Measurements from ENCODE around the gene LGALS9C. TPM values are rescaled to one million over a fixed set of nuclear protein-coding genes. Genes with fewer than 3 reads are reported as not detected.
A peak's percentile ranks its signal among the peaks of the same experiment; 100 is the strongest.
"Not testable (repeated sequence)": the region's sequence is repeated elsewhere in the genome, so short reads cannot be mapped to it uniquely, and the experiment has no call there.

LGALS9C gene
- total RNA-seq, 1 donor from 2014 or later, result not detected

- intact Hi-C loops (cut with DNase I); DNase-seq; H3K27ac ChIP-seq; H3K27me3 ChIP-seq; H3K4me1 ChIP-seq; H3K4me3 ChIP-seq; ATAC-seq; H3K9me3 ChIP-seq; H3K36me3 ChIP-seq: not testable (repeated sequence)
Measured at GRCh38 chr17:18526168-18526800, 49.7 kb downstream of the LGALS9C start.

- ATAC-seq; H3K27ac ChIP-seq; H3K9me3 ChIP-seq; H3K4me1 ChIP-seq; DNase-seq; H3K27me3 ChIP-seq; H3K36me3 ChIP-seq; intact Hi-C loops (cut with DNase I); H3K4me3 ChIP-seq: not testable (repeated sequence)
Measured at GRCh38 chr17:18527354-18527753, 50.8 kb downstream of the LGALS9C start.

DNA sequence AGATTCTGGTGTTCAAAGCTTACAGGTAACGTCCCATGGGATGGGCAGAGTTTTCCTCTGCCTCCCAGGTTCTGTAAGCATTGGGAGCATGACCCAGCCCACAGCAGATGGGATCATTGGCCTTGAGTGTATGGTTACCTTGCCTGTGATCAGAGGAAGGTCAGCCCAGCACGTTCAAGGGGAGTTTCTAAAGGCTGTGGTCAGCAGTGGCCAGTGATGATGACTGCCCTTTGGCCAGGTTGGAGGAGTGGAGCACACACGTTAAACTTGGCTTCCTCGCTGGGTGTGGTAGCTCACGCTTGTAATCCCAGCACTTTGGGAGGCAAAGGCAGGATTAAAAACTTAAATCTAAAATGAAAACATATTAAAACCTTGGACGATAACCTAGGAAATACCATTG lies 51.8 kb downstream of the LGALS9C start:
- not testable (repeated sequence) for H3K4me1 ChIP-seq

GRCh38 chr17:18528899-18529500 lies 52.4 kb downstream of the LGALS9C start:
- H3K27ac ChIP-seq; ATAC-seq; H3K4me1 ChIP-seq; H3K4me3 ChIP-seq; H3K9me3 ChIP-seq; DNase-seq; H3K27me3 ChIP-seq; H3K36me3 ChIP-seq; intact Hi-C loops (cut with DNase I): not testable (repeated sequence)

More for the DNA sequence above, 51.8 kb downstream of the LGALS9C start:
- ATAC-seq; intact Hi-C loops (cut with DNase I); H3K9me3 ChIP-seq; H3K4me3 ChIP-seq; DNase-seq; H3K27ac ChIP-seq; H3K36me3 ChIP-seq; H3K27me3 ChIP-seq: not testable (repeated sequence)

- DNase-seq; ATAC-seq; H3K36me3 ChIP-seq; H3K4me3 ChIP-seq; H3K27me3 ChIP-seq; H3K9me3 ChIP-seq; H3K27ac ChIP-seq; intact Hi-C loops (cut with DNase I); H3K4me1 ChIP-seq: not testable (repeated sequence)
Measured at GRCh38 chr17:18530405-18530804, 53.8 kb downstream of the LGALS9C start.

DNA sequence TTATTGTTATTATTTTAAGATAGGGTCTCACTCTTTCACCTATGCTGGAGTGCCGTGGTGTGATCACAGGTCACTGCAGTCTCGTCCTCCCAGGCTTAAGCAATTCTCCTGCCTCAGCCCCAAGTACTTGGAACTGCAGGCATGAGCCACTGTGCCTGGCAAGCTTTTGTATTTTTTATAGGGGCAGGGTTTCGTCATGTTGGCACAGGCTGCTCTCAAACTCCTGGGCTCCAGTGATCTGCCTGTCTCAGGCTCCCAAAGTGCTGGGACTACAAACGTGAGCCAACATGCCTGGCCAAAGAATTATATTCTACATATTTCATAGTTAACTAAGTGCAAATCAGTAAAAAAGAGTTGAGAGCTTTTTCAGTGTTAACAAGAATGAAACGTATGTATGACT lies 65.6 kb downstream of the LGALS9C start:
- H3K36me3 ChIP-seq; H3K4me3 ChIP-seq; DNase-seq; H3K27me3 ChIP-seq; H3K9me3 ChIP-seq; H3K27ac ChIP-seq; H3K4me1 ChIP-seq; intact Hi-C loops (cut with DNase I): not testable (repeated sequence)
- peak; percentile 81 for ATAC-seq

DNA sequence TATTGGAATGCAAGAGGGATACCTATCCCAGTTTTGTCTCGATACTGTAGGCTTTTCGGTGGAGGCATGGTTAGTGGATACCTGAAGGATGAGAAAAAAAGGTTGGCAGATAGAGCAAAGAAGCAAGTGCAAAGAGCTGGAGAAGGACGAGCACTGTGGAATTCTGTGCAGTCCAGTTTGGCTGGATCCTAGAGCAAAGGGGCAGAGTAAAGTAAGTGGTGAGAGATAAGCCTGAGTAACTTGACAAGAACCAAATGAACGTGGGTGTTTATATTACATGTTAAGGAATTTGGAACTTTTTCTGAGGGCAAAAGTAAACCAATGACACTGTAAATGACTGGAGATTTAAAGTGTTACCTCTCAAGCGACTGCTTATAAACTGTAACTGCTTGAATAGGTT lies 66.3 kb downstream of the LGALS9C start:
- intact Hi-C loops (cut with DNase I); H3K9me3 ChIP-seq; H3K27me3 ChIP-seq; H3K36me3 ChIP-seq; ATAC-seq; H3K27ac ChIP-seq; H3K4me1 ChIP-seq; DNase-seq; H3K4me3 ChIP-seq: not testable (repeated sequence)

Other genes with a start within 250 kb of the LGALS9C start
- 295 TPM for gene FLII, start 218.1 kb upstream of the LGALS9C start, total RNA-seq
- gene MIEF2, start 216.1 kb upstream of the LGALS9C start, total RNA-seq, result 12.0 TPM
- gene TOP3A, start 161.8 kb upstream of the LGALS9C start, total RNA-seq, result 29.5 TPM
- 25.2 TPM for gene SMCR8, start 161.5 kb upstream of the LGALS9C start, total RNA-seq
- gene SHMT1, start 113.2 kb upstream of the LGALS9C start, total RNA-seq, result 27.8 TPM
- 1.8 TPM for gene EVPLL, start 99.0 kb upstream of the LGALS9C start, total RNA-seq
- not detected for gene TBC1D28, start 167.6 kb downstream of the LGALS9C start, total RNA-seq
- 3.1 TPM for gene FOXO3B, start 205.5 kb downstream of the LGALS9C start, total RNA-seq

Data from upper lobe of right lung (tissue), 1 donor.